ENCODE data around the gene GNG7. TPM values are rescaled to one million over a fixed set of nuclear protein-coding genes. Genes with fewer than 3 reads are reported as not detected.

GNG7 gene
- total RNA-seq, 1 donor from 2014 or later: 5.5 TPM

DNA sequence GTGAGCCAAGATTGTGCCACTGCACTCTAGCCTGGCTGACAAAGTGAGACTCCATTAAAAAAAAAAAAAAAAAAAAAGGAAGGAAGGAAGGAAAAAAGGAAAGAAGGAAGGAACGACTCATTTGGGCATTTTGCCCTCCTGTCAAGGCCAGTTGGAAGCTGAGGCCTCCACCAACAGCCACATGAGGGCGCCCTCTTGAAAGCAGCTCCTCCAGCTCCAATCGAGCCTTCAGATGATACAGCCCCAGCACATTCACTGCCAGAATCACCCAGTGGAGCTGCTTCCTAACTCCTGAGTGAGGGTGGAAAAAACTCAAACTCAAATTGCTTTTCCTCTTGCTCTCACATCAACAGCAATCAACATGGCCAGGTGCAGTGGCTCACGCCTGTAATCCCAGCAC is 40.9 kb downstream of the GNG7 start:
- TF ChIP-seq, protein P1, sequence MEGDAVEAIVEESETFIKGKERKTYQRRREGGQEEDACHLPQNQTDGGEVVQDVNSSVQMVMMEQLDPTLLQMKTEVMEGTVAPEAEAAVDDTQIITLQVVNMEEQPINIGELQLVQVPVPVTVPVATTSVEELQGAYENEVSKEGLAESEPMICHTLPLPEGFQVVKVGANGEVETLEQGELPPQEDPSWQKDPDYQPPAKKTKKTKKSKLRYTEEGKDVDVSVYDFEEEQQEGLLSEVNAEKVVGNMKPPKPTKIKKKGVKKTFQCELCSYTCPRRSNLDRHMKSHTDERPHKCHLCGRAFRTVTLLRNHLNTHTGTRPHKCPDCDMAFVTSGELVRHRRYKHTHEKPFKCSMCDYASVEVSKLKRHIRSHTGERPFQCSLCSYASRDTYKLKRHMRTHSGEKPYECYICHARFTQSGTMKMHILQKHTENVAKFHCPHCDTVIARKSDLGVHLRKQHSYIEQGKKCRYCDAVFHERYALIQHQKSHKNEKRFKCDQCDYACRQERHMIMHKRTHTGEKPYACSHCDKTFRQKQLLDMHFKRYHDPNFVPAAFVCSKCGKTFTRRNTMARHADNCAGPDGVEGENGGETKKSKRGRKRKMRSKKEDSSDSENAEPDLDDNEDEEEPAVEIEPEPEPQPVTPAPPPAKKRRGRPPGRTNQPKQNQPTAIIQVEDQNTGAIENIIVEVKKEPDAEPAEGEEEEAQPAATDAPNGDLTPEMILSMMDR (IDR thresholded peaks at IDR 0.05): peak; percentile 11
- no peaks in the 10 kb centered on the region for H3K4me1 ChIP-seq
- H3K27me3 ChIP-seq: no peaks in the 10 kb centered on the region

DNA sequence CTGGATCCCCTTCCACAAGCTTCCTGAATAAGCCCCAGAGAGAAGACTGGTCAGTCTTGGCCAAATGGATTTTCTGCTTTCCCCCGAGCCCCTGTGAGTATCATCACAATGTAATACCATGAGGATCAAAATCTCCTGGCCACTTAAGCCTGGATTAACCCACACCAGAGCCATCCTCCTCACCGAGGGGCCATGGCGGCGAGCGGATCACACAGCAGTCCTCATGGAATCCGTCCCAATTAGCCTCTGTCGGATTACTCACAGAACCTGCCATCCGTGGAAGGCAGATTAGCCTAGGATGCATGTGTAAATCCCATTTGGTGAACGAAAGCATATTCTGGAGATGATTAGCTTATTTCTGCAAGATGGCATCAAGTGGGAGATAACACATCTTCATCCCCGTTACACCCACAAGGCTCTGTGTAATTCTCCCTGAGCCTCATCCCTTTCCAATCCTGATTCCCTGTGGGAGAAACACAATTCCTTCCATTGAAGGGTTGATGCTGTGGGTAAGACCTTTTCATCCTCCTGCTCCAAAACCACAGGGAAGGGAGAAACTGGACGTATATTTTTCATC is 42.5 kb downstream of the GNG7 start:
- TF ChIP-seq, protein P1 (IDR thresholded peaks at IDR 0.05): no peak
- Histone ChIP-seq H3K27ac (no peak overlapping the region), H3K4me1 (no peaks in the 10 kb centered on the region), H3K36me3 (no peaks in the 10 kb centered on the region), H3K9me3 (no peaks in the 10 kb centered on the region), H3K4me3 (no peak overlapping the region), H3K27me3 (no peaks in the 10 kb centered on the region)
- ATAC-seq: no peak
- DNase-seq: no peak
- intact Hi-C loops (cut with DNase I): loop anchor here (10.0 kb wide), 1 partner anchor 65 kb away; the partner anchor contains the start of gene DIRAS1

More for the DNA sequence above, 40.9 kb downstream of the GNG7 start:
- intact Hi-C loops (cut with DNase I): no loop called here
- no peaks in the 10 kb centered on the region for H3K36me3 ChIP-seq
- ATAC-seq (no peak), DNase-seq (no peak)
- no peak overlapping the region for H3K27ac ChIP-seq
- no peak overlapping the region for H3K4me3 ChIP-seq
- no peaks in the 10 kb centered on the region for H3K9me3 ChIP-seq

DNA sequence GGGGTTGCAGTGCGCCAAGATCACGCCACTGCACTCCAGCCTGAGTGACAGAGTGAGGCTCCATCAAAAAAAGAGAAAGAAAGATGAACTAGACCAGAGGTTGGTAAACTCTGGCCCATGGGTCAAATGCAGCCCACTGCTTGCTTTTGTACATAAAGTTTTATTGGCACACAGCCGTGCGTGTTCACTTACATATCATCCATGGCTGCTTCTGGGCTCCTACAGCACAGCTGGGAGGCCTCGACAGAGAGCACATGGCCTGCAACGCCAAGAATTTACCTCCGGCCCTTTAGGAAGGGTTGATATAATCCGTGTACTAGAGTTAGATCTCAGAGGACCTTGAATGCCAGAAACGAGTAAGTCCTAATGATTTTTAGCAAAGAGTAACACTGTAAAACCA is 46.0 kb downstream of the GNG7 start:
- ATAC-seq: no peak
- H3K4me1 ChIP-seq: no peaks in the 10 kb centered on the region
- intact Hi-C loops (cut with DNase I): loop anchor here (10.0 kb wide), 1 partner anchor 68 kb away; the partner anchor contains the start of gene DIRAS1
- no peaks in the 10 kb centered on the region for H3K9me3 ChIP-seq
- TF ChIP-seq, protein P1 (IDR thresholded peaks at IDR 0.05): no peak
- DNase-seq: no peak
- H3K36me3 ChIP-seq: no peaks in the 10 kb centered on the region
- no peak overlapping the region for H3K27ac ChIP-seq
- H3K27me3 ChIP-seq: no peaks in the 10 kb centered on the region
- no peak overlapping the region for H3K4me3 ChIP-seq

- ATAC-seq (no peak), DNase-seq (no peak)
- H3K27me3 ChIP-seq: no peaks in the 10 kb centered on the region
- H3K4me3 ChIP-seq: no peak overlapping the region
- no peaks in the 10 kb centered on the region for H3K4me1 ChIP-seq
- TF ChIP-seq, protein P1 (IDR thresholded peaks at IDR 0.05): no peak
- intact Hi-C loops (cut with DNase I): loop anchor here (10.0 kb wide), 1 partner anchor 71 kb away; the partner anchor contains the start of gene DIRAS1
- H3K36me3 ChIP-seq: no peaks in the 10 kb centered on the region
- no peak overlapping the region for H3K27ac ChIP-seq
- no peaks in the 10 kb centered on the region for H3K9me3 ChIP-seq
Observed at GRCh38 chr19:2653710-2654707, 48.5 kb downstream of the GNG7 start.

DNA sequence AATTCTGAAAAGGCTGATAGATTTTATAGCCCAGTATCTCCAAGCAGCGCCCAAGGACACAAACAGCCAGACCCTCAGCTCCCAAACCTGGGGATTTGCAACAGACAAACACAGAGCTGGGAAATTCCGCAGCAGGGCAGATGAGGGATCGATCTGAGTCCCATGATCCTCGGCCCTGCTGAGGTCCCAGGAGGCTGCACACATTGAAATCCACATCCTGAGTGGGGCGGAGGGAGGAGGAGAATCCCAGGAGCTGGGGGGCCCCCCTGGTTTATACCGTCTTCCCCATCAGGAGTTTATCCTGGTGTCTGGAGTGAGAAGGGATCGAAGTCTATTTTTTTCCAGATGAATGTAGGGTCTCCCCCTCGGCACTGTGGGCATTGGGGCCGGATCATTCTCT is 49.3 kb downstream of the GNG7 start:
- no peak overlapping the region for H3K4me3 ChIP-seq
- intact Hi-C loops (cut with DNase I): loop anchor here (10.0 kb wide), 1 partner anchor 72 kb away; the partner anchor contains the start of gene DIRAS1
- H3K4me1 ChIP-seq: no peaks in the 10 kb centered on the region
- H3K36me3 ChIP-seq: no peaks in the 10 kb centered on the region
- DNase-seq (no peak), ATAC-seq (no peak)
- TF ChIP-seq, protein P1 (IDR thresholded peaks at IDR 0.05): no peak
- H3K27me3 ChIP-seq: no peaks in the 10 kb centered on the region
- no peak overlapping the region for H3K27ac ChIP-seq
- H3K9me3 ChIP-seq: no peaks in the 10 kb centered on the region

All from upper lobe of right lung (tissue), 1 donor.